Esophagus mucosa (tissue), 1 donor: Measurements from ENCODE around the gene FAM135A. TPM values are rescaled to one million over a fixed set of nuclear protein-coding genes. Genes with fewer than 3 reads are reported as not detected.

ENCODE experiments used
- total RNA-seq: library from RNA; stranded (reverse); gene quantifications from one replicate; pipeline ENCODE4 v1.2.4, GENCODE V29; 2023
- donor health status: DM: yes; HTN: yes; CAD: no.

The FAM135A gene
- total RNA-seq, 1 donor from 2014 or later: 68.7 TPM

Other genes with a start within 250 kb of the FAM135A start
- gene COL9A1, start 110.4 kb upstream of the FAM135A start, total RNA-seq: not detected
- 11.7 TPM for gene SDHAF4, start 153.4 kb downstream of the FAM135A start, total RNA-seq